Fibroblast of mammary gland (primary cell): ENCODE data around the gene SRBD1.

Source experiments
- DNase-seq: peaks from one replicate; pipeline ENCODE4 v3.0.0-alpha.2; 2010; ENCODE audit warnings: low read depth
- H3K4me3 ChIP-seq: 2 replicates; pipeline ENCODE4 v1.5.1; 2011; ENCODE audit warnings: low read depth, mild to moderate bottlenecking, low read length, moderate library complexity; ENCODE audit not compliant: control insufficient read depth
- TF ChIP-seq, protein P1 (sequence below): conservative IDR thresholded peaks from 2 replicates; pipeline ENCODE4 v1.5.1; 2011; ENCODE audit warnings: low read depth, low read length, inconsistent platforms; ENCODE audit not compliant: control insufficient read depth, insufficient read depth

The SRBD1 gene

DNA sequence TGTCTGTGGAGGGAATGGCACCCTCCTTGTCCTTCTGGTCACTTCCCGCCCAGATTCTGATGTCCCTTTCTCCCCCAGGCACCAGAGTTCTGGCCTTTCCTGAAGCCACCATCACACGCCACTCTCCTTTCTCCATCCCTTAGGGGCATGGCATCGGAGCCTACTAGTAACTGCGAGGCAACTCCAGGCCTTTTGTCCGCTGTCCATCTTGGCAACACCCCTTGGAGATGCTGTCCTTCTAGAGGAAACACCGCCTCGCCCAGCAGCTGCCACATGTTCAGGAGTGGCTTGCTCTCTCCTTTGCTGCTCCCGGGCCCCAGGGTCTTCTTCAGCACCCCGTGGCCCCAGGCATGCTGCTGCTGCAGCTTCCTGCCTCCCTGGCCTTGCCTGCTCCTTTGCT lies 267.0 kb downstream of the SRBD1 start:
- DNase-seq: no peak
- no peak overlapping the region for H3K4me3 ChIP-seq
- TF ChIP-seq, protein P1, sequence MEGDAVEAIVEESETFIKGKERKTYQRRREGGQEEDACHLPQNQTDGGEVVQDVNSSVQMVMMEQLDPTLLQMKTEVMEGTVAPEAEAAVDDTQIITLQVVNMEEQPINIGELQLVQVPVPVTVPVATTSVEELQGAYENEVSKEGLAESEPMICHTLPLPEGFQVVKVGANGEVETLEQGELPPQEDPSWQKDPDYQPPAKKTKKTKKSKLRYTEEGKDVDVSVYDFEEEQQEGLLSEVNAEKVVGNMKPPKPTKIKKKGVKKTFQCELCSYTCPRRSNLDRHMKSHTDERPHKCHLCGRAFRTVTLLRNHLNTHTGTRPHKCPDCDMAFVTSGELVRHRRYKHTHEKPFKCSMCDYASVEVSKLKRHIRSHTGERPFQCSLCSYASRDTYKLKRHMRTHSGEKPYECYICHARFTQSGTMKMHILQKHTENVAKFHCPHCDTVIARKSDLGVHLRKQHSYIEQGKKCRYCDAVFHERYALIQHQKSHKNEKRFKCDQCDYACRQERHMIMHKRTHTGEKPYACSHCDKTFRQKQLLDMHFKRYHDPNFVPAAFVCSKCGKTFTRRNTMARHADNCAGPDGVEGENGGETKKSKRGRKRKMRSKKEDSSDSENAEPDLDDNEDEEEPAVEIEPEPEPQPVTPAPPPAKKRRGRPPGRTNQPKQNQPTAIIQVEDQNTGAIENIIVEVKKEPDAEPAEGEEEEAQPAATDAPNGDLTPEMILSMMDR: no peak

DNA sequence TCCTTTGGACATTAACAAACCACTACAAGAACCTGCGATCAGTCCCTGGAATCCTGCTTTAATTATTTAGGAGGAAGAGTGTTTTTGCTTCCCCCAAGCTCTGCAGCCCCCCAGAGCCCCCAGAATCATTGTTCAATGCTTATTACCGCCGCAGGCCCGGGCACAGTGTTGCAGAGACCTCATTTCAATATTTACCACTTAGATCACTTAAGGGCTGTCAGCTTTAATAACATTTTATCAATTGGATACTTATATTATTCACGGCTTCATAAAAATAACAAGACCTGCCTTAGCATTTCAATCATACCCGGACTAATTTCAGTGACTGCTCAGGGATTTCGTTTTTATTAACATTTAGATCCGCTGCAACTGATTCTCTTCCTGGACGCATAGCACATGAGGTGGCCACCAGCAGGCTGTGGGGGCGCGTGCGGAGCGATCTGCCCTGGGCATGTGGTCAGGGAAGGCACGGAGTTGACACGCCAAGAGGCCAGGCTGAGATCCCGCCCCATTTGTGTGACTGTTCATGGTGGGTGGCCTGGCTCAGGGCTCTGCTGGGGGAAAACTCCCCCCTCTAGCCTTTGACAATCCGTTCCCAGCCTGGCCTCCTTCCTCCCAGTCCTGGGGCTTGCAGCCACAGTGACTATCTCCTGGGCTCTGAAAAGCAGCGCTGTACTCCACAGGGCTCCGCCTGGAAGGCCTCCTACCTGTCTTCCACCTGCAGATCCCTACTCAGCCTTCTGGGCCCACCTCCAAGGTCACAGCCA lies 267.6 kb downstream of the SRBD1 start:
- no peak for DNase-seq
- H3K4me3 ChIP-seq: no peak overlapping the region
- TF ChIP-seq, protein P1: no peak

DNA sequence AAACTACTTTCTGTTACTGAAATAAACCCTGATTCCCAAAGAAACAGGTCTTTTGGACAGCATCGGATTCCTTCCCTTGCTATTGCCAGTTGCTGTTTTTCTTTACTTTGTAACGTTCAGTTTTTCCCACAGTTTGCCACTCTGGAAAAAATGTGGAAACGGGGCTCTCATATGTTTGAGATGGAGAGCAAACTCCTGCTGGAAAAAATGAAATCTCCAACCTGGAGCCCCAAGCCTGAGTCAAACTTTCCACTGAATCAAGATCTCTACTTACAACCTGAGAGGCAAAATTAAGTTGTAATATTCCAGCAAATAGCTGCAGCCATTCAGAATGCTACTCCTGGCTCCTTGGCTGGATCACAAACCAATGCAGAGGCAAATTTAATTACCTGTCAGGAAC lies 270.7 kb downstream of the SRBD1 start:
- no peak for DNase-seq
- TF ChIP-seq, protein P1: no peak
- H3K4me3 ChIP-seq: no peak overlapping the region

DNA sequence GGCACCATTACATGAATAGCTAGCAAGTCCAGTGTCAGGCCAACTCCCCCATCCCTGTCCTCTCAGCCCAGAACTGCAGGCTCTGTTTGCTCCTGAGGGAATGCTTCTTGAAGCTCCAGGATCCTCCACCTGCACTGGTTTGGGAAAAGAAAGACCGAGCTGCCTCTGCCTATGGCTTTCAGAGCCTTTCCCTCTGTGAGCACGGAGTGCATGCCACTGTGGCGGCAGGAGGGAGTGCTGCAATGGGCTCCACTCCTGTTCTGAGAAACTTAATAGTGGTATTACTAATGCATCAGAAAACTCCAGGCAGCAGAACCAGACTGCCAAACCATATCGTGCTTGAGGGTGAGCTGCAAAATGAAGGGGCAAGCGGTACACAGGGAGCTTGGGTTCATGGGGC lies 271.8 kb downstream of the SRBD1 start:
- TF ChIP-seq, protein P1: no peak
- H3K4me3 ChIP-seq: no peak overlapping the region
- no peak for DNase-seq
